ENCODE results near the gene THPO. TPM values are rescaled to one million over a fixed set of nuclear protein-coding genes. Genes with fewer than 3 reads are reported as not detected.

THPO gene
- polyA plus RNA-seq, 3 donors from 2014 or later = not detected

Other genes with a start within 250 kb of the THPO start
- gene EIF2B5, start 242.8 kb downstream of the THPO start, polyA plus RNA-seq = 10 to 100 TPM; 34.6 to 51.5 (median 50.2) TPM
- 10 to 100 TPM; 12.7 to 13.4 (median 13.2) TPM for gene DVL3, start 222.8 kb downstream of the THPO start, polyA plus RNA-seq
- gene AP2M1, start 203.4 kb downstream of the THPO start, polyA plus RNA-seq = 100 to 1,000 TPM; 270 to 364 (median 329) TPM
- gene ABCF3, start 192.0 kb downstream of the THPO start, polyA plus RNA-seq = 10 to 100 TPM; 19.1 to 47.1 (median 28.9) TPM
- gene VWA5B2, start 148.6 kb downstream of the THPO start, polyA plus RNA-seq = not detected
- gene ALG3, start 129.2 kb downstream of the THPO start, polyA plus RNA-seq = 10 to 100 TPM; 35.7 to 62.5 (median 46.8) TPM
- gene EEF1AKMT4, start 128.5 kb downstream of the THPO start, polyA plus RNA-seq = 1 to 10 TPM; 1.7 to 5.4 (median 3.3) TPM
- gene CAMK2N2, start 116.7 kb downstream of the THPO start, polyA plus RNA-seq = not detected
- gene ECE2, start 102.2 kb downstream of the THPO start, polyA plus RNA-seq = not detected
- 100 to 1,000 TPM; 169 to 295 (median 250) TPM for gene PSMD2, start 79.0 kb downstream of the THPO start, polyA plus RNA-seq
- 10 to 100 TPM in 2 of 3 donors, 1 to 10 TPM in 1; 6.4 to 55.9 (median 13.4) TPM for gene EIF4G1, start 63.6 kb downstream of the THPO start, polyA plus RNA-seq
- 1 to 10 TPM; 2.4 to 3.0 (median 2.8) TPM for gene FAM131A, start 40.6 kb downstream of the THPO start, polyA plus RNA-seq
- gene CLCN2, start 16.6 kb downstream of the THPO start, polyA plus RNA-seq = under 1 TPM in 2 of 3 donors, not detected in 1; 0.57 to 0.76 TPM
- 10 to 100 TPM; 57.2 to 61.2 (median 59.5) TPM for gene POLR2H, start 16.5 kb downstream of the THPO start, polyA plus RNA-seq
- not detected for gene CHRD, start 1.8 kb upstream of the THPO start, polyA plus RNA-seq
- 1 to 10 TPM in 1 of 3 donors, not detected in 2; 3.0 TPM for gene EPHB3, start 183.6 kb upstream of the THPO start, polyA plus RNA-seq